Effector CD8-positive, alpha-beta T cell (primary cell): ENCODE data around the gene EIF3A.
"Not testable (repeated sequence)": the region's sequence is repeated elsewhere in the genome, so short reads cannot be mapped to it uniquely, and the experiment has no call there.

ENCODE experiments used
- DNase-seq: peaks from one replicate; lab custom pipeline; 2025; lab: John Stamatoyannopoulos, UW

The EIF3A gene

DNA sequence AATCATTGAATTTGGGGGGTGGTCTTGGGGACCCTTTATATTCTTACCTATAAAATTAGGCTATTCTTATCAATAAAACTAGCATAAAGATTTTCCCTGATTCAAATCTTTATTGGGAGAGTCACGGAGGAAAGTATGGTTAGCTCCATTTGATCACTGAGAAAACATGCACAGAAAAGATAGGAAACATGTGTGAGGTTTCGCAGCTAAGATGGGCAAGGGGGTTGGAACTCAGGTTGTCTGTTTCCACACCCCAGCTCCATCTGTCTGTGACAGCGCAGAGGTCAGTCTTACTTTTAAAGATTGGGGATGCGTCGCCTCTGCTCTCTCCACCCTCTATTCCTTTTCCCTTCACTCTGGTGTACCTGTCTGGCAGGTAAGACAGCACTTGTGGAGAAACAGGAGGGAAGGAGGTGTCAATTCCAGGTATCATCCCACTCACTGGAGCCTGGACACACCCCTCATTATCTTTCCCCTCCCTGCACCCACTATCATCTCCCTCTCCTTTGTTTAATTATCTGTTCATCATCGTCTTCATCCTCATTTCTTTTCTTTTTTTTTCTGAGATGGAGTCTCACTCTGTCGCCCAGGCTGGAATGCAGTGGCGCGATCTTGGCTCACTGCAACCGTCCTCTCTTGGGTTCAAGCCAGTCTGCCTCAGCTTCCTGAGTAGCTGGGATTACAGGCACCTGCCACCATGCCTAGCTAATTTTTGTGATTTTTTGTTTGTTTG, 20.9 kb upstream of the EIF3A start:
- DNase-seq: no peak

DNA sequence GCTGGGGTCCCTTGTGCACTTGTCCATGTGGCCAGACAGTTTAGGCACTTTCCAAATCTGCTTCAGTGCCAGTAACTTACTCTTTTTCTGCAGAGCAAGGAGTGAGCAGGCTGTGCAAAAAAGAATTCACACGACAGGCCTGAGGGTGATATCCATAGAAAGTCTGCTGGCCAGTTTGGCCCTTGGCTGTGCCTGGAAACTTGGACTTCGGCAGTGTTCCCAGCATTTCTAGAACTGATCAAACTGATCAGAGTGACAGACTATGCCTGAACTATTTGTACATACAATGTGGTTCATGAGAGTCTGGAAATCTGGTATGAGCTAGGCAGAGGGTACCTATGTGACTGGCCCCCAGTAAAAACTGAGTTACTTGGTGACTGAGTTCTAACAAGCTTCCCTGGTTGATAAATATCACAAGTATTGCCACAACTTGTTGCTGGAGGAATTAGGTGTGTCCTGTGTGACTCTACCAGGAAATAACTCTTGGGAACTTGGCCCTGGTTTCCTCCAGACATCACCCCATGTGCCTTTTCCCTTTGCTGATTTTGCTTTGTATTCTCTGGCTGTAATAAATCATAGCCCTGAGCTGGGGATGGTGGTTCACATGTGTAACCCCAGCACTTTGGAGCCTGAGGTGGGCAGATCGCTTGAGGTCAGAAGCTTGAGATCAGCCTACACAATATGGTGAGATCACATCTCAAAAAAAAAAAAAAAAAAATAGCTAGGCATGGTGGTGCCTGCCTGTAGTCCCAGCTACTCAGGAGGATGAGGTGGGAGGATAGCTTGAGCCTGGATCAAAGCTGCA, 20.0 kb upstream of the EIF3A start:
- DNase-seq: no peak

DNA sequence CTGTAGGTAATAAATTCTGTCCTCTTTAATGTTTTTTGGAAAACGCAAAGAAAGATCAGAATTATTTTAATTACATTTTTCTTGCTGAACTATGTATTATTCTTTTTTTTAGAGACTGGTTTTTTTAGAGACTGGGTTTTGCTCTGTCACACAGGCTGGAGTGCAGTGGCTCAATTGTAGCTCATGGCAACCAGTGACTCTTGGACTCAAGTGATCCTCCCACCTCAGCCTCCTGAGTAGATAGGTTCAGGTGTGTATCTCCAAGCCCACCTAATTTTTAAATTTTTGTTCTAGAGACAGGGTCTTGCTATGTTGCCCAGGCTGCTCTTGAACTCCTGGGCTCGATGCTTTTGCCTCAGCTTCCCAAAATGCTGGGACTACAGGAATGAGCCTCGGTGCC, 18.0 kb upstream of the EIF3A start:
- DNase-seq: no peak

DNA sequence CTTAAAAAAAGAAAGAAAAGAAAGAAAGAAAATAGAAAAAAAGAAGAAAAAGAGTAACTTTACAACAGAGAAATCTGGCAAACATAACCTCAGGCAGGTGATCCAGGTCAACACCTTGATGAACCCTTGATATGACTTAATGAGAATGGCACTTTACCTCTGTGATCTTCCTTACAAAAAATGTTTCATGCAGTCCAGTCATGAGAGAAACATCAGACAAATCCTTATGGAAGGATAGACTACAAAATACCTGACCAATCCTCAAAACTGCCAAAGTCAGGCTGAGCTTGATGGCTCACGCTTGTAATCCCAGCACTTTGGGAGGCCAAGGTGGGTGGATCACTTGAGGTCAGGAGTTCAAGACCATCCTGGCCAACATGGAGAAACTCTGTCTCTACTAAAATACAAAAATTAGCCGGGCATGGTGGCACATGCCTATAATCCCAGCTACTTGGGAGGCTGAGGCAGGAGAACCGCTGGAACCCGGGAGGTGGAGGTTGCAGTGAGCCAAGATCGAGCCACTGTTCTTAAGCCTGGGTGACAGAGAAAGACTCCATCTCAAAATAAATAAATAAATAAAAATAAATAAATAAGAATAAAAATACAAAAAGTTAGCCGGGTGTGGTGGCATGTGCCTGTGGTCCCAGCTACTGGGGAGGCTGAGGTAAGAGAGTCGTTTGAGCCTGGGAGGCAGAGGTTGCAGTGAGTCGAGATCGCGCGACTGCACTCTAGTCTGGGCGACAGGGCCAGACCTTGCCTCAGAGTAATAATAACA, 16.2 kb upstream of the EIF3A start:
- not testable (repeated sequence) for DNase-seq

DNA sequence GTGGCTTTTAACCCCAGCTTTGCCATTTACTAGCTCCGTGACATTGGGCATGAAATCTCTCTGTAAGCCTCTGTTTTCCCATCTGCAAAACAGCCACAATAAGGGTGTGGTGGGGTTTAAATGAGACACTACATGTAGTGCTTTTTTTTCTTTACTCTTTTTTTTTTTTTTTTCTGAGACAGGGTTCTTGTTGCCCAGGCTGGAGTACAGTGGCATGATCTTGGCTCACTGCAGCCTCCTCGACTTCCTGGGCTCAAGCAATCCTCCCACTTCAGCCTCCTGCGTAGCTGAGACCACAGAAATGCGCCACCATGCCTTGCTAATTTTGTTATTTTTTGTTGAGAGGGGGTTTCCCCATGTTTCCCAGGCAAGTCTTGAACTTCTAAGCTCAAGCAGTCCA, 15.0 kb upstream of the EIF3A start:
- DNase-seq: no peak

DNA sequence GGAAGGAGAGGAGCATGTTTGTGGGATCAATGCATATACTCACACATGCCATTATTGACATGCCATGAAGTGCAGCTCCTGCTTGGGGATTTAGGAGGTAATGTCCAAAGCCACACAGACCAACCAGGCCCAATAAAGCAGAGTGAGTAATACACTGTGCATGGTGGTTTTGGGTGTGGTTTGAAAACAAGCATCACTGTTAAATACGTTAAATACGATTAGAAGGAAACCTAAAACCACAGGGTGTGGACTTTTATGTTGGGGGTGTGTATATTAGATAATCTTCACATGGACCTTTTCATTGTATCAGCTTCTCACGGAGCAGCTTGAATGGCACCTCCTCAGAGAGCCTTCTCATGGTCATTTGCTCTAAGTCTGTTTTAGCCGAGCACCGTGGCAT, 10.4 kb upstream of the EIF3A start:
- DNase-seq: no peak

DNA sequence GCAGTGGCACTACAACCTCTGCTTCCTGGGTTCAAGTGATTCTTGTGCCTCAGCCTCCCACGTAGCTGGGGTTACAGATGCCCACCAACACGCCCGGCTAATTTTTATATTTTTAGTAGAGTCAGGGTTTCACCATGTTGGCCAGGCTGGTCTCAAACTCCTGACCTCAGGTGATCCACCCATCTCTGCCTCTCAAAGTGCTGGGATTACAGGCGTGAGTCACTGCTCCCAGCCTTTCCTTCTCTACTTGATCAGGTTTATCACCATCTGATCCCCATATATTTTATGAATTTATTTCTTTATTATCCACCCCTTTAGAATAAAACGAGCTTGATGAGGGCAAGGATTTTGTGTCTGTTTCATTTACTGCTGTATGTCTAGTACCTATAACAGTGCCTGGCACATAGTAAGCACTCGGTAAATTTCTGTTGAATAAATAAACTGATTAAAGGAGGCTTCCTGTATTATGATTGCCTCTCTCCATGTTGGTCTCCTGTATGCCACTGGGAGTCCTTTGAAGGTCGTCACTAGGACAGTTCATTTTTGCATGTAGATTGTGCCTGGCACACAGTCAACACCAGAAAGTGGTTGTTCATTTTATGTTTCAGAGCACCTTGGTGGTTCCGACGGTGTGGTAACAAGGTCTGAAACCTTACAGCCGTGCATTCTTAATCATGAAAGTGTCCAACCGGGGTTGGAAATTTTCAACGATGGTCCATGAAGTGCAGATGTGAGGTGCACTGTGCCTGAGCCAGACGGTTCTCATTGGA, 9.6 kb upstream of the EIF3A start:
- DNase-seq: no peak

DNA sequence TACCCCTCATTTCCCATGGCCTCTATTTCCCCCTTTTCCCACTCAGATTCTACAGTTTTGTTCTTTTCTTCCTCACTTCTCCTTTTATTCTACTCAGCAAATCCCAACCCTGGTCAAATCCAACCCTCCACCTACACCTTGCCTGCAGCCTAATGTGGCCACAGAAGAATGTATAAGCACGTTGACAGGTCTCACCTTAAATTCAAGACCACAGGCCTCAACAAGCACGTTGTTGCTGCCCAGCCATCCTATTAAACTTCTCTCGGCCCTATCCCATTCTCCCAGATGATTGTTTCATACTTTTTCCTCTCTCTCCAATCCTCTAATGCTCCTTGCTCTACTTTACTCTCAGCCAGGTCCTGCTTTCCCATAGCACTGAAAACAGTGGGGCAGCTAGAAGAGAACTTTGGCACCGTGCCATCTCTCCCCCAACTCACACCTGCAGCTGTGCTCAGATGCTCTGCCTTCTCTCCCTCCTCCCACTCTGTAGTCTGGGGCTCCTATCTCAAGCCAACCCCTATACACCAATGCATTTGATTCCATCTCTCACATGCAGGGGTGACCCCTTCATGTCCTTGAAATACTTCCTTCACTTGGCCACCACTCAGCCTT, 6.8 kb upstream of the EIF3A start:
- DNase-seq: no peak

DNA sequence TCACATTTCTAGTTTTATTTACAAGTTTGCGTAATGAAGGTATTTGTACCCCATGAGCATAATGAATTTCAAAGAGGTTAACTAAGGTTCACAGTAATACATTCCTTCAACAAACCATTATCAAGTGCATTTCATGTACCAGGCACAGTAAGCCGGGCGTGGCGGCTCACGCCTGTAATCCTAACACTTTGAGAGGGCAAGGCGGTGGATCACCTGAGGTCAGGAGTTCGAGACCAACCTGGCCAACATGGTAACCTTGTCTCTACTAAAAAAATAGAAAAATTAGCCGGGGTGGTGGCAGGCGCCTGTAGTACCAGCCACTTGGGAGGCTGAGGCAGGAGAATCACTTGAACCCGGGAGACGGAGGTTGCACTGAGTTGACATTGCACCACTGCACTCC, 4.3 kb upstream of the EIF3A start:
- DNase-seq: no peak

DNA sequence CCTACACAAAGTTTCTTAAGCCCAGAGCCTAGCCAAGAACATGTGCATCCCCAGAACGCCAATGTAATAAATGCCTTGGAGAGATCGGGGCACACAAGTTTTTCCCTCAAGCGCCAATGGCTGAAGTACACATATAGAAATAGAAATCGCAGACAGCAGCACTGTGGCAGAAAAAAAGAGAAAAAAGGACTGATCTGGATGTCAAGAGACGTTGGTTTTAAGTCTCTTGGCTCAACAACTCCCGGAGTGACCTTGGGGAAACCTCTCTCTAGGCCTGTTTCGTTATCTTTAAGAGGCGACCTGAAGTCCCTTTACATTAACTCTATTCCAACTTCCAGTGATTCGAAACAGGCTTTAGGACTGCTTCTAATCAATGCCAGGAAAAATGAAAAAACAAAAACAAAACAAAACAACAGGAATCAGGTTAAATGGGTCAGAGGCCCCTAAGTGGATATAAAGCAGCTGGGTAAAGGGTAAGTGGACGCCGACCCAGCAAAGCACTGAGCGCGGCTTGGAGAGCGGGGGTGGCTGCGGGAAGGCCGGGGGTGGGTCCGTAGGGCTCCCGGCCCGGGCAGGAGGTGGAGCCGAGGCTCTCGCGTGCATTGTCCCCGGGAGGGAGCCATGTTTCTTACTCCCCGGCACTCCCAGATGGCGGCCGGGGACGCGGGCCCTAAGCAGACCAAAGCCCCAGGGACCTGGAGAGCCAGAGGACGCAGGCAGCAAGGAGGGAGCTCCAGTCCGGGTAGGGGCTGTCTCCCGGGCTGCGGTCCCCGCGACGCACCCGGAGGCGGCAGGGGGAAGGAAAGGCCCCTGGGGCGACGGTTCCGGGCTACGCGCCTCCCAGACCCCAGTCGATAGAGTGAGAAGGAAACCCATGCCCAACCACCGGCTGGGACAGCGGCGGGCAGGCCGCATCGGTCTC, 757 bp downstream of the EIF3A start:
- DNase-seq: peak; percentile 28

DNA sequence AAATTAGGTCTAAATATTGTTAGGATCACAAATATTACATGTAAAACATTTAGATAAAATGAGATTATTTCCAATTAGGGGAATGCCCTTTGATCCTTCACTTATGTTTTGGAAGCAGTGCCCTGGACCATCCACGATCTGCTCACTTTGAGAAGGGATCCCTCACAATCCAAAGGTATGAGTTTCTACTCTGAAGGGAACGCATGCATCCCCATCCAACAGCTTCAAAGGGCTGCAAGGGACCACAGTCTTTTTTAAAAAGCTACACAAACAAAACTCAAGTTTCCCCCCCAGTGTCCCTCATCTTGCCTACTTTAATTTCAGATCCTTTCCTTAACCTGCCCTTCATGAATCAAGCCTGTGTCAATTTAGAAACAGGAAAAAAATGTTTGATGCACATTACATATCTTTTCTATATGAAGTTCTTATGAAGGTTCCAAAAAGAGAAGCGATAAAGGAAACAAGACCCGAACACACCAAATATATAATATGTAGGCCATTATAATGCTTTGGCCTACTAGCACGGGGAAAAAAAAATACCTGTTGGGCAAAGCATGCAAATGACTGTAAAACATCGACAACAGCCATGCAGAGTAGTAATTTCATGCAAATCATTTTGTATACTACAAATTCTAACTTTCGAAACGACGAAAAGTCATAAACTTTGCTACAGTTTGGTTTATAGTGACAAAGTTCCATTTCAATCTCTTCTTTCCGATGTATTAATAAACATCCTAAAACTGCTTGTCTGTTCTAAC, 2.0 kb downstream of the EIF3A start:
- DNase-seq: no peak

DNA sequence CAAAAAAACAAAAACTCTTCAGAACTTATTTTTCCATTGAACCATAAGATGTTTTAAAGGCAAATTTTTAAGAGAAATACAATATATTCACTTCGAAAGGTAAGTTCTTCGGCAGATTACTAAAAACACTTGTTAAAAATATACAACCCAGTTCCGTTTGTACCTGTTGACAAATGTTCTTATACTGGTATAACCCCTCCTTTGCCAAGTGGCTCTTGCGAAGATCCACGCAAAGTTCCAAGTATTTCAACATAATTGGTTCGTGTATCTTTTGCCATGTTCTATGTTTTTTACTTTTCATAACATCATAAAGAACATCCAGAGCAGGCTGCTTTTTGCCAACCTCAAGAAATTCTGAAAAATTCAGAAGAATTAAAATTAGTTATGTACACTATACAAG, 7.0 kb downstream of the EIF3A start:
- no peak for DNase-seq

DNA sequence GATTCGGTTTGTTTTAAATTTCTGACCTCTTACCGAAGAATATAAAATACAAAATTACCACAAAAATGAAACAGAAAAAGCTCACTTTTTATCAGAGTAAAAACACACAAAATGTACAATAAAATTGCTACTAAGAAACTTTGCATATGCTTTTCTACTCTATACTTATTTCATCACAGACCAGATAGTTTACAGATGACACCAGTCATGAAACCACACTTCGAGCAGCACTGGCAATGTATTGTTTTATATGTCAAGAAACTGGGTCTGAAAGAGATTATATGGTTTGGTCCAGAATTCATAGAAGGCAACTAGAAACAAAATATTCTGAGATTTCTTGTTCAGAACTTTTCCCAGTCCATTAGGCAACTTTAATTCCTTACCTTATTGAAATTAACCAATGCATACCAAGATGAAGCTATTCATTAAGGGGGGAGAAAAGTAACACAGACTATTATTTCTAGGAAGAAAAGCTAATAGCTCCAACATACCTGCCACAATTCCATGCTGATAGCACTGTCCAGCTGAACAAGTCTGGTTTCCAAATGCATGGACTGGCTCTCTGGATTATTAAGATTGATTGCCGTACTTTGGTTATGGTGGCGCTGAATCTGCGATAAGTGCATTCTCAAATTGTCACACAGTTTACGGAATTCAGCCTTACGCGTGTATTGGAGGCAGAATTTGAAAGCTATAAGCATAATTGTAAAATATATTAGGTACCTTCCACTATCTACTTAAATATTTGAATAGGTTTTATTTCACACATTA, 10.0 kb downstream of the EIF3A start:
- DNase-seq: no peak

DNA sequence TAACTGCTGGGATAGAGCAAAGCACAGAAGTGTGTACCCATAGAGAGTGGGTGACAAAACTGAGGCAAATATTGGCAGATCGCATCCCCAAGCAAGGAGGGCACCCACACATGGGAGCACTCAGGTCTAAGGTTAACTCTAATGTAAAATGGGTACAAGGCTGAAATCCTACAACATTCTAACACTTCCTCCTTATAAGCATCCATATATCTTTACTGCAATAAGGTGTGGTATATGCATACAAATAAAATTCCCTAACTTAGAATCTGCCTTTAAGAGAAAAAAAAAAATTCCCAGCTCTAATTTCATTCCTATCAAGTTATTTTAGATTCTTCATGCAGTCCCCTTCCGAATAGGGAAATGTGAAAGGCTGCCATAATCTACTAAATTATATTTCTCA, 18.7 kb downstream of the EIF3A start:
- DNase-seq: no peak

DNA sequence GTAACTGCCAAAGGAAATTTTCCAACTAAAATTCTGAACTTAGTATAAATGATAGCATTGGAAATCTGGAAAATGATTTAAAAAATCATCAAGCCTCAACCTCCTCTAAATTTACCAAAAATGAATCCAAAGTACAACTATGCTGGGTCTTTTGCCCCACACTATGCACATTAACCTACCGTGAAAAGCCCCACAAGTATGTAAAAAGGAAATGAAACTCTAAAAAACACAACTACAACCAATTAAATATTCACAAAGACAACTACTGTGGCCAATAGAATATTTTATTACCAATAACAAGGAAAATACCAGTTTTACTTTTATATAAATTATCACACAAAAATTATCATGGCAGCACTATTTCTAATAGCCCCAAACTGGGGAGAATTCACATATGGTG, 19.3 kb downstream of the EIF3A start:
- no peak for DNase-seq

DNA sequence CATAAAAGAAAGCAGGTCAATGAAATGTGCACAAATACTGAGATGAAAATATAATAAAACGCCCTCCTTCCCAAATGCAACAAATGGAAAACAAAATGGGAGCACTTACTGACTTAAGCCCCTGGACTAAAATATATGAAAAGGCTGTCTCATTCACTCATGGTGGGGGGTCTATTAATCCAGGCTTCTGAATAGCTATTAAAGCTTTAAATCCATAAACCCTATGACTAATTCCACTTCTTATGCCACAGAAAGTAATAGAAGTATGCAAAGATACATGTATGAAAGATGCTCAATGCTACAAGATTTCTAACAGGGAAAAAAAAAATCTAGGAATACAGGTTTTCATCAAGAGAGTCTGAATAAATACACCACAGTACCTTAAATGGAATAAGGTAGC, 20.5 kb downstream of the EIF3A start:
- DNase-seq: no peak

DNA sequence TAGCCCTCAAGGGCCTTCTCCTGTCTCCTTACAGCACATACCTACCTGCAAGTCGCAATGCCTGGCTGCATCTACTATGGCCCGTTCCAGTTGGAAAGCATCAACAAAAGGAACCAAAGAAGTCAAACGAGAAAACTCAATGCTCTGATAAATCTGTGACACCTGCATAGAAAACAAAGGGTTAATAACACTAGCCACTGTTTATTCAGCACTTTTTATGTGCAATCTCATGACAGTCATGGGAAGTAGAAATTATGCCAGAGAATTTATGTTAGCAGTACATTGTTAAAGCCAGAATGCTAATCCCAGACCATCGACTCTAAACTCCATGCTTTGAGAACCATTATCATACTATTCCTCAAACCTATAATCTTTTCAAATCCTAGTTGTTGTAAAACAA, 21.1 kb downstream of the EIF3A start:
- DNase-seq: no peak

DNA sequence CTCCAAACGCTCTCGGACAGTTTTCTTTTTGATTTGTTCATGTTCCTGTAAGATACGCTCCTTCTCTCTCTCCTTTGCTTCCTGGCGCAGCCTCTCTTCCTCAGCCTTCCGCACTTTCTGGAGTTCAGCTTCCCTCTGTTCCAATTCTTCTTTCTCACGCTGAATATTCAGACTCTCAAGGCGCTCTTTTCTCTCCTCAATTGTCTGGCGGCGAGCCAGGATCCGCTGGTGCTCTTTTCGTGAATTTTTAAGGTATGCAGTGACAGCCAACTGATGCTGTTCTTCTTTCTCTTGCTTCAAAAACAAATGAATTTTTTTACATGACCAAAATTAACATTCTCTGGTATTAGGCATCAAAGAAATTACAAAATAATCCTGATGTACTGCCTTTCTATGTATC, 22.6 kb downstream of the EIF3A start:
- no peak for DNase-seq

DNA sequence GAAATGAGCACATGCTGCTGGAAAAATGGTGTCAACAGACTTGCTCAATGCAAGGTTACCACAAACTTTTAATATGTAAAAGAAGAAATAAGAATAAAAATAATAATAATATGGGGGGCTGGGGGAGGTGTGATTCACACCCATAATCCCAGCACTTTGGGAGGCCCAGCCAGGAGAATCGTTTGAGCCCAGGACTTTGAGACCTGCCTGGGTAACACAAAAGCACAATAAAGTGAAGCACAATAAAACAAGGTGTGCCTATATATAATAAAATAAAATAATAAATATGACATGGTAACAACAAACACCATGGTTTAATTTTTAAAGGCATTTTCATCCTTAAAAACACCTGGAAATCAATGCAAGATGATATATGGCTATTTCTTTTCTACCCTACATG, 25.1 kb downstream of the EIF3A start:
- DNase-seq: no peak
